HEK293 (cell line): ENCODE results near the gene RPS25.

Source experiments
- GLIS1 ChIP-seq: fragments of 450-650 bp; formaldehyde crosslinking; IDR thresholded peaks from 2 replicates; pipeline ENCODE4 v1.5.1; 2016; ENCODE audit warnings: missing biosample characterization, missing genetic modification characterization
- KLF1 ChIP-seq: fragments of 450-650 bp; formaldehyde crosslinking; IDR thresholded peaks from 2 replicates; pipeline ENCODE4 v1.5.1; 2016; ENCODE audit warnings: missing biosample characterization, missing genetic modification characterization
- MYNN ChIP-seq: fragments of 450-650 bp; formaldehyde crosslinking; IDR thresholded peaks from 2 replicates; pipeline ENCODE4 v1.5.1; 2016; ENCODE audit warnings: missing biosample characterization, missing genetic modification characterization, borderline replicate concordance
- MZF1 ChIP-seq: fragments of 450-650 bp; formaldehyde crosslinking; IDR thresholded peaks from 2 replicates; pipeline ENCODE4 v1.5.1; 2017; ENCODE audit warnings: missing biosample characterization, missing genetic modification characterization, borderline replicate concordance
- REST ChIP-seq: fragments of 450-650 bp; formaldehyde crosslinking; IDR thresholded peaks from 2 replicates; pipeline ENCODE4 v1.5.1; 2016; ENCODE audit warnings: missing biosample characterization, missing genetic modification characterization
- SCRT2 ChIP-seq: fragments of 450-650 bp; formaldehyde crosslinking; IDR thresholded peaks from 2 replicates; pipeline ENCODE4 v1.5.1; 2016; ENCODE audit warnings: missing biosample characterization, missing genetic modification characterization
- YY2 ChIP-seq: fragments of 450-650 bp; formaldehyde crosslinking; IDR thresholded peaks from 2 replicates; pipeline ENCODE4 v1.5.1; 2016; ENCODE audit warnings: missing biosample characterization, missing genetic modification characterization
- ZBTB20 ChIP-seq: fragments of 450-650 bp; formaldehyde crosslinking; IDR thresholded peaks from 2 replicates; pipeline ENCODE4 v1.5.1; 2016; ENCODE audit warnings: missing biosample characterization, missing genetic modification characterization
- ZNF214 ChIP-seq: fragments of 450-650 bp; formaldehyde crosslinking; IDR thresholded peaks from 2 replicates; pipeline ENCODE4 v1.5.1; 2017; ENCODE audit warnings: missing biosample characterization, mild to moderate bottlenecking, missing genetic modification characterization, borderline replicate concordance
- ZNF223 ChIP-seq: fragments of 450-650 bp; formaldehyde crosslinking; IDR thresholded peaks from 2 replicates; pipeline ENCODE4 v1.5.1; 2016; ENCODE audit warnings: missing biosample characterization, missing genetic modification characterization
- ZNF302 ChIP-seq: fragments of 450-650 bp; formaldehyde crosslinking; IDR thresholded peaks from 2 replicates; pipeline ENCODE4 v1.5.1; 2016; ENCODE audit warnings: missing biosample characterization, missing genetic modification characterization, low read depth
- ZNF394 ChIP-seq: fragments of 450-650 bp; formaldehyde crosslinking; IDR thresholded peaks from 2 replicates; pipeline ENCODE4 v1.5.1; 2016; ENCODE audit warnings: missing biosample characterization, missing genetic modification characterization, mild to moderate bottlenecking, moderate library complexity, borderline replicate concordance
- ZNF423 ChIP-seq: fragments of 450-650 bp; formaldehyde crosslinking; IDR thresholded peaks from 2 replicates; pipeline ENCODE4 v1.5.1; 2016; ENCODE audit warnings: missing biosample characterization, missing genetic modification characterization
- ZNF488 ChIP-seq: fragments of 450-650 bp; formaldehyde crosslinking; IDR thresholded peaks from 2 replicates; pipeline ENCODE4 v1.5.1; 2016; ENCODE audit warnings: missing biosample characterization, missing genetic modification characterization
- ZNF514 ChIP-seq: fragments of 450-650 bp; formaldehyde crosslinking; IDR thresholded peaks from 2 replicates; pipeline ENCODE4 v1.5.1; 2016; ENCODE audit warnings: missing biosample characterization, missing genetic modification characterization
- ZNF544 ChIP-seq: fragments of 450-650 bp; formaldehyde crosslinking; IDR thresholded peaks from 2 replicates; pipeline ENCODE4 v1.5.0; 2017; ENCODE audit warnings: missing biosample characterization, missing genetic modification characterization
- ZNF571 ChIP-seq: fragments of 450-650 bp; formaldehyde crosslinking; IDR thresholded peaks from 2 replicates; pipeline ENCODE4 v1.5.0; 2017; ENCODE audit warnings: missing biosample characterization, missing genetic modification characterization
- ZNF639 ChIP-seq: fragments of 450-650 bp; formaldehyde crosslinking; IDR thresholded peaks from 2 replicates; pipeline ENCODE4 v1.5.1; 2016; ENCODE audit warnings: missing biosample characterization, missing genetic modification characterization
- ZNF664 ChIP-seq: fragments of 450-650 bp; formaldehyde crosslinking; IDR thresholded peaks from 2 replicates; pipeline ENCODE4 v1.5.1; 2016; ENCODE audit warnings: missing biosample characterization, missing genetic modification characterization
- ZNF791 ChIP-seq: fragments of 450-650 bp; formaldehyde crosslinking; IDR thresholded peaks from 2 replicates; pipeline ENCODE4 v1.5.1; 2016; ENCODE audit warnings: missing biosample characterization, missing genetic modification characterization
- ZSCAN30 ChIP-seq: fragments of 450-650 bp; IDR thresholded peaks from 2 replicates; pipeline ENCODE4 v1.5.1; 2018; ENCODE audit warnings: missing biosample characterization, mild to moderate bottlenecking, missing genetic modification characterization, moderate library complexity
- TF ChIP-seq, protein P1 (sequence below): fragments of 450-650 bp; formaldehyde crosslinking; IDR thresholded peaks from 2 replicates; pipeline ENCODE4 v1.5.1; 2016; ENCODE audit warnings: missing biosample characterization, missing genetic modification characterization, borderline replicate concordance
- TF ChIP-seq, protein P2 (sequence below): fragments of 450-650 bp; formaldehyde crosslinking; IDR thresholded peaks from 2 replicates; pipeline ENCODE4 v1.5.1; 2017; ENCODE audit warnings: missing biosample characterization, missing genetic modification characterization

The RPS25 gene

GRCh38 chr11:118979434-118979833 lies 38.7 kb downstream of the RPS25 start (continued):
- TF ChIP-seq ZNF791 (tag by site-specific recombination) (no peak), ZNF639 (tag by site-specific recombination) (no peak), ZNF223 (tag by site-specific recombination) (no peak), MYNN (tag by site-specific recombination) (no peak), ZNF394 (tag by site-specific recombination) (no peak), GLIS1 (tag by site-specific recombination) (no peak), ZBTB20 (tag by site-specific recombination) (peak; percentile 95), SCRT2 (tag by site-specific recombination) (peak; percentile 34; the same call in 1 of the 2 replicates), ZNF214 (tag by site-specific recombination) (no peak), ZNF423 (tag by site-specific recombination) (no peak), ZNF544 (tag by site-specific recombination) (no peak), KLF1 (no peak), MZF1 (tag by site-specific recombination) (no peak), ZNF571 (no peak), REST (no peak), ZNF664 (no peak), ZNF302 (tag by site-specific recombination) (no peak), ZNF514 (tag by site-specific recombination) (no peak), ZSCAN30 (tag by site-specific recombination) (no peak), YY2 (tag by site-specific recombination) (no peak), ZNF488 (tag by site-specific recombination) (no peak)
- TF ChIP-seq, protein P1, sequence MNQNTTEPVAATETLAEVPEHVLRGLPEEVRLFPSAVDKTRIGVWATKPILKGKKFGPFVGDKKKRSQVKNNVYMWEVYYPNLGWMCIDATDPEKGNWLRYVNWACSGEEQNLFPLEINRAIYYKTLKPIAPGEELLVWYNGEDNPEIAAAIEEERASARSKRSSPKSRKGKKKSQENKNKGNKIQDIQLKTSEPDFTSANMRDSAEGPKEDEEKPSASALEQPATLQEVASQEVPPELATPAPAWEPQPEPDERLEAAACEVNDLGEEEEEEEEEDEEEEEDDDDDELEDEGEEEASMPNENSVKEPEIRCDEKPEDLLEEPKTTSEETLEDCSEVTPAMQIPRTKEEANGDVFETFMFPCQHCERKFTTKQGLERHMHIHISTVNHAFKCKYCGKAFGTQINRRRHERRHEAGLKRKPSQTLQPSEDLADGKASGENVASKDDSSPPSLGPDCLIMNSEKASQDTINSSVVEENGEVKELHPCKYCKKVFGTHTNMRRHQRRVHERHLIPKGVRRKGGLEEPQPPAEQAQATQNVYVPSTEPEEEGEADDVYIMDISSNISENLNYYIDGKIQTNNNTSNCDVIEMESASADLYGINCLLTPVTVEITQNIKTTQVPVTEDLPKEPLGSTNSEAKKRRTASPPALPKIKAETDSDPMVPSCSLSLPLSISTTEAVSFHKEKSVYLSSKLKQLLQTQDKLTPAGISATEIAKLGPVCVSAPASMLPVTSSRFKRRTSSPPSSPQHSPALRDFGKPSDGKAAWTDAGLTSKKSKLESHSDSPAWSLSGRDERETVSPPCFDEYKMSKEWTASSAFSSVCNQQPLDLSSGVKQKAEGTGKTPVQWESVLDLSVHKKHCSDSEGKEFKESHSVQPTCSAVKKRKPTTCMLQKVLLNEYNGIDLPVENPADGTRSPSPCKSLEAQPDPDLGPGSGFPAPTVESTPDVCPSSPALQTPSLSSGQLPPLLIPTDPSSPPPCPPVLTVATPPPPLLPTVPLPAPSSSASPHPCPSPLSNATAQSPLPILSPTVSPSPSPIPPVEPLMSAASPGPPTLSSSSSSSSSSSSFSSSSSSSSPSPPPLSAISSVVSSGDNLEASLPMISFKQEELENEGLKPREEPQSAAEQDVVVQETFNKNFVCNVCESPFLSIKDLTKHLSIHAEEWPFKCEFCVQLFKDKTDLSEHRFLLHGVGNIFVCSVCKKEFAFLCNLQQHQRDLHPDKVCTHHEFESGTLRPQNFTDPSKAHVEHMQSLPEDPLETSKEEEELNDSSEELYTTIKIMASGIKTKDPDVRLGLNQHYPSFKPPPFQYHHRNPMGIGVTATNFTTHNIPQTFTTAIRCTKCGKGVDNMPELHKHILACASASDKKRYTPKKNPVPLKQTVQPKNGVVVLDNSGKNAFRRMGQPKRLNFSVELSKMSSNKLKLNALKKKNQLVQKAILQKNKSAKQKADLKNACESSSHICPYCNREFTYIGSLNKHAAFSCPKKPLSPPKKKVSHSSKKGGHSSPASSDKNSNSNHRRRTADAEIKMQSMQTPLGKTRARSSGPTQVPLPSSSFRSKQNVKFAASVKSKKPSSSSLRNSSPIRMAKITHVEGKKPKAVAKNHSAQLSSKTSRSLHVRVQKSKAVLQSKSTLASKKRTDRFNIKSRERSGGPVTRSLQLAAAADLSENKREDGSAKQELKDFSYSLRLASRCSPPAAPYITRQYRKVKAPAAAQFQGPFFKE (tag by site-specific recombination) = no peak
- TF ChIP-seq, protein P2, sequence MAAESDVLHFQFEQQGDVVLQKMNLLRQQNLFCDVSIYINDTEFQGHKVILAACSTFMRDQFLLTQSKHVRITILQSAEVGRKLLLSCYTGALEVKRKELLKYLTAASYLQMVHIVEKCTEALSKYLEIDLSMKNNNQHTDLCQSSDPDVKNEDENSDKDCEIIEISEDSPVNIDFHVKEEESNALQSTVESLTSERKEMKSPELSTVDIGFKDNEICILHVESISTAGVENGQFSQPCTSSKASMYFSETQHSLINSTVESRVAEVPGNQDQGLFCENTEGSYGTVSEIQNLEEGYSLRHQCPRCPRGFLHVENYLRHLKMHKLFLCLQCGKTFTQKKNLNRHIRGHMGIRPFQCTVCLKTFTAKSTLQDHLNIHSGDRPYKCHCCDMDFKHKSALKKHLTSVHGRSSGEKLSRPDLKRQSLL (tag by site-specific recombination) = no peak
